HepG2 (cell line): ENCODE data around the gene GNMT. TPM values are rescaled to one million over a fixed set of nuclear protein-coding genes. Genes with fewer than 3 reads are reported as not detected.

Source experiments
- GFI1 ChIP-seq: sonication (generic); formaldehyde crosslinking; IDR thresholded peaks from 2 replicates; pipeline ENCODE4 v1.5.0; 2020; ENCODE audit warnings: missing genetic modification reagents, mild to moderate bottlenecking, borderline replicate concordance
- GMEB2 ChIP-seq: IDR thresholded peaks from 2 replicates; pipeline ENCODE4 v1.6.1; 2016; ENCODE audit warnings: missing biosample characterization, missing genetic modification reagents, low read depth
- GZF1 ChIP-seq: sonication (generic); formaldehyde crosslinking; IDR thresholded peaks from 2 replicates; pipeline ENCODE4 v1.5.1; 2020; ENCODE audit warnings: mild to moderate bottlenecking, missing genetic modification reagents
- JDP2 ChIP-seq: sonication (generic); formaldehyde crosslinking; IDR thresholded peaks from 2 replicates; pipeline ENCODE4 v1.8.1; 2022; ENCODE audit warnings: missing genetic modification reagents, borderline replicate concordance
- MTF2 ChIP-seq: sonication (generic); formaldehyde crosslinking; IDR thresholded peaks from 2 replicates; pipeline ENCODE4 v1.5.0; 2020; ENCODE audit warnings: missing genetic modification reagents, borderline replicate concordance
- NFATC3 ChIP-seq: sonication (generic); formaldehyde crosslinking; IDR thresholded peaks from 2 replicates; pipeline ENCODE4 v1.5.1; 2020; ENCODE audit warnings: mild to moderate bottlenecking, missing genetic modification reagents
- PCBP1 ChIP-seq: fragments of 200-400 bp; formaldehyde crosslinking; IDR thresholded peaks from 2 replicates; pipeline ENCODE4 v1.6.1; 2017; ENCODE audit warnings: mild to moderate bottlenecking, low read depth, low read length, borderline replicate concordance
- REST ChIP-seq, 2 experiments: IDR thresholded peaks; 2 replicates each; pipeline ENCODE4 v1.6.1; 2011 to 2012; ENCODE audit warnings: low read length in 2 of 2, borderline replicate concordance in 1 of 2, low read depth in 1 of 2, mild to moderate bottlenecking in 1 of 2, moderate library complexity in 1 of 2
- SIN3B ChIP-seq: fragments of 150-350 bp; IDR thresholded peaks from 2 replicates; pipeline ENCODE4 v1.6.1; 2014; ENCODE audit warnings: low read length
- SMARCE1 ChIP-seq: fragments of 450-650 bp; IDR thresholded peaks from 2 replicates; pipeline ENCODE4 v1.6.1; 2017; ENCODE audit warnings: borderline replicate concordance
- SP2 ChIP-seq: sonication (generic); formaldehyde crosslinking; IDR thresholded peaks from 2 replicates; pipeline ENCODE4 v1.5.1; 2020; ENCODE audit warnings: mild to moderate bottlenecking, missing genetic modification reagents
- SYNCRIP ChIP-seq: fragments of 200-400 bp; formaldehyde crosslinking; IDR thresholded peaks from 2 replicates; pipeline ENCODE4 v1.6.1; 2018; ENCODE audit warnings: mild to moderate bottlenecking, low read depth, low read length; ENCODE audit not compliant: insufficient read depth
- TBX2 ChIP-seq: sonication (generic); formaldehyde crosslinking; IDR thresholded peaks from 2 replicates; pipeline ENCODE4 v1.5.0; 2020; ENCODE audit warnings: missing genetic modification reagents, mild to moderate bottlenecking, borderline replicate concordance
- TEF ChIP-seq: sonication (generic); formaldehyde crosslinking; IDR thresholded peaks from 2 replicates; pipeline ENCODE4 v1.5.0; 2020; ENCODE audit warnings: missing genetic modification reagents
- U2AF1 ChIP-seq: fragments of 200-400 bp; formaldehyde crosslinking; optimal IDR thresholded peaks from 2 replicates; pipeline ENCODE3; 2017; ENCODE audit warnings: mild to moderate bottlenecking, low read depth, low read length
- ZMAT5 ChIP-seq: sonication (generic); formaldehyde crosslinking; IDR thresholded peaks from 2 replicates; pipeline ENCODE4 v1.5.0; 2020; ENCODE audit warnings: mild to moderate bottlenecking, low read depth, missing genetic modification reagents, borderline replicate concordance
- ZNF10 ChIP-seq: sonication (generic); formaldehyde crosslinking; IDR thresholded peaks from 2 replicates; pipeline ENCODE4 v1.4.0; 2020; ENCODE audit warnings: mild to moderate bottlenecking, low read depth, missing genetic modification reagents, borderline replicate concordance
- ZNF121 ChIP-seq: sonication (generic); formaldehyde crosslinking; IDR thresholded peaks from 2 replicates; pipeline ENCODE4 v1.5.0; 2020; ENCODE audit warnings: mild to moderate bottlenecking, missing genetic modification reagents
- ZNF329 ChIP-seq: sonication (generic); formaldehyde crosslinking; IDR thresholded peaks from 2 replicates; pipeline ENCODE4 v1.9.0; 2021; ENCODE audit warnings: low read depth, mild to moderate bottlenecking, missing genetic modification reagents
- ZNF570 ChIP-seq: sonication (generic); formaldehyde crosslinking; IDR thresholded peaks from 2 replicates; pipeline ENCODE4 v1.4.0; 2020; ENCODE audit warnings: mild to moderate bottlenecking, missing genetic modification reagents, borderline replicate concordance
- ZNF746 ChIP-seq: sonication (generic); formaldehyde crosslinking; IDR thresholded peaks from 2 replicates; pipeline ENCODE4 v1.8.0; 2022; ENCODE audit warnings: mild to moderate bottlenecking, missing genetic modification reagents
- ZNF768 ChIP-seq: sonication (generic); formaldehyde crosslinking; IDR thresholded peaks from 2 replicates; pipeline ENCODE4 v1.4.0; 2020; ENCODE audit warnings: missing genetic modification reagents
- ZSCAN12 ChIP-seq: sonication (generic); formaldehyde crosslinking; IDR thresholded peaks from 2 replicates; pipeline ENCODE4 v1.9.0; 2021; ENCODE audit warnings: mild to moderate bottlenecking, missing genetic modification reagents
- polyA plus RNA-seq, 8 experiments: library from polyadenylated mRNA; depleted of rRNA in 3 of 8; stranded (reverse) in 7 of 8; unstranded in 1 of 8; fragments of >200 nt; fragmentation: Illumina TruSeq in 4 of 8; extraction: Trizol in 4 of 8; gene quantifications; 2 replicates each; pipeline versions ENCODE4 v1.2.1 to v1.2.3, GENCODE V29; 2011 to 2016; ENCODE audit warnings: low read depth in 4 of 8, missing spikeins in 1 of 8, mixed read lengths in 1 of 8; ENCODE audit not compliant: insufficient read depth in 1 of 8
- total RNA-seq, 5 experiments: library from RNA; depleted of rRNA; stranded (reverse); fragments of >200 nt; fragmentation: Illumina TruSeq; extraction: Trizol; gene quantifications; 2 replicates each; pipeline ENCODE4 v1.2.3, GENCODE V29; 2016; ENCODE audit warnings: low read depth in 1 of 5

GNMT gene
- total and polyA plus RNA-seq, 2 of the 13 experiments (the other 11 are each of a cell fraction or from before 2014, with no cell fraction given): 2.8 to 7.0 TPM

DNA sequence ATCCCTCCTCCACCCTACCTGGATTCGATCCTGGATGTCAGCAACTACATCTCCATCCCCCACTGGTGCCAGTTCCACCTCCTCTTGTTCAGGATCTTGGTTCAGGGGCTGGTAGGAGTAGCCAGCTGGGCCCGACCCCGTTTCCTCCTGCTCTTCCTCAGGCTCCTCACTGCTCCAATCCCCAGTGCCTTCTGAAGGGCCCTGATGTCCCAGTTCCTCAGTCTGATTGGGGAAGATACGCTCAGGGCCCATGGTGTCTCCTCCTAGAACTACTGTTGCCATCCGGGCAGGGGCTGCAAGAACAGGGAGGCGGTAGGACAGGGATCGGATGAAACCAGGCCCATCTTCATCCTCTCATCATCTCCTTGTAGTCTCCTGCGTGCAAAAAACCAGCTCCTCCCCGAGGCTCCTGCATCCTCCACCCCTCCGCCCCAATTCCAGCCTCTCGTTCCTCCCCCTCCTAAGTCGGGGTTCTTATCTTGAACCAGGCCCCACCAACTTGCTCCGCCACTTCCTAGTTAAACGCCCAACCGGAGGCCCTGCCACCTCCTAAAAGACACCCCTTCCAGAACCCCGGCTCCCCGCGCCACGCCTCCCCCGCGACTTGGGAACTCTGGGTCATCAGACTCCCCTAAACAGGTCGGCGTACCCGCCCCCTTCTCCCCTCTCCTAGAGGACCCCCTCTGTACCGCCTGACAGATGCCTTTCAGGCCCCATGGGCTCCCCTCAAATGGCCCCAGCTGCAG lies 52.7 kb downstream of the GNMT start (continued):
- TF ChIP-seq REST (IDR thresholded peaks at IDR 0.05; ENCODE audit: borderline replicate concordance in 1 of 2, low read depth in 1 of 2, low read length in 2 of 2) (no peak), GZF1 (CRISPR knock-in tag) (no peak), PCBP1 (no peak), TBX2 (0 out of 2 replicates have a peak, but pooled peaks have one; percentile 9), ZNF570 (CRISPR knock-in tag) (no peak), JDP2 (CRISPR knock-in tag) (no peak), TEF (CRISPR knock-in tag) (no peak), U2AF1 (no peak), SIN3B (0 out of 2 replicates have a peak, but pooled peaks have one; percentile 1), ZNF10 (no peak), ZNF746 (no peak), ZSCAN12 (no peak), GFI1 (CRISPR knock-in tag) (no peak), ZNF329 (CRISPR knock-in tag) (0 out of 2 replicates have a peak, but pooled peaks have one; percentile 45), SYNCRIP (no peak), ZMAT5 (CRISPR knock-in tag) (no peak), ZNF121 (no peak), MTF2 (CRISPR knock-in tag) (no peak; the same call in 1 of the 2 replicates), GMEB2 (CRISPR knock-in tag) (no peak), ZNF768 (CRISPR knock-in tag) (no peak; the same call in 1 of the 2 replicates), SMARCE1 (no peak), NFATC3 (CRISPR knock-in tag) (0 out of 2 replicates have a peak, but pooled peaks have one; percentile 18), SP2 (CRISPR knock-in tag) (no peak)
